SK-N-SH (cell line): ENCODE measurements around the gene APBA2. TPM values are rescaled to one million over a fixed set of nuclear protein-coding genes. Genes with fewer than 3 reads are reported as not detected.
A peak's percentile ranks its signal among the peaks of the same experiment; 100 is the strongest.

Experiments used
- CTCF ChIA-PET: fragments of 300-600, 350-600 bp; formaldehyde crosslinking; extraction: SDS; loops from one replicate; lab custom pipeline; 2021; lab: Yijun Ruan, JAX
- POLR2A ChIA-PET: fragments of 350-600 bp; sonication (Branson Sonifier 250); formaldehyde crosslinking; extraction: SDS; loops from one replicate; lab custom pipeline; 2020; ENCODE audit warnings: antibody characterized with exemption, inconsistent platforms; lab: Yijun Ruan, JAX
- DNase-seq: peaks from one replicate; pipeline ENCODE4 v3.0.0; 2012
- H2AFZ ChIP-seq: fragments of 200-600 bp; sonication (generic); 2 replicates; pipeline ENCODE4 v1.8.1; 2016; ENCODE audit warnings: antibody characterized with exemption, mild to moderate bottlenecking, low read depth
- H3F3A ChIP-seq: fragments of 200-600 bp; sonication (generic); replicated peaks from 2 replicates; pipeline ENCODE3; 2016; ENCODE audit warnings: antibody characterized with exemption, mild to moderate bottlenecking; ENCODE audit not compliant: insufficient read depth
- H3K27ac ChIP-seq, 2 experiments: fragments of 200-500 bp in 1 of 2; fragments of 200-600 bp in 1 of 2; sonication (Bioruptor generic) in 1 of 2; sonication (generic), shearing (Covaris generic) in 1 of 2; 2 replicates each; pipeline versions ENCODE4 v1.5.1 to v1.6.1; 2014 to 2016; ENCODE audit warnings: low read depth in 2 of 2, inconsistent platforms in 1 of 2, low read length in 1 of 2, mild to moderate bottlenecking in 1 of 2, mixed read lengths in 1 of 2
- H3K27me3 ChIP-seq: fragments of 200-600 bp; sonication (generic), shearing (Covaris generic); 2 replicates; pipeline ENCODE4 v1.6.1; 2016; ENCODE audit warnings: mixed run types; ENCODE audit not compliant: insufficient read depth
- H3K36me3 ChIP-seq, 2 experiments: fragments of 200-500 bp in 1 of 2; fragments of 200-600 bp in 1 of 2; sonication (Bioruptor generic) in 1 of 2; sonication (generic) in 1 of 2; replicated peaks in 1 of 2; 2 replicates each; pipeline versions ENCODE3 to v1.5.1; 2014 to 2016; ENCODE audit warnings: low read length in 1 of 2, mild to moderate bottlenecking in 1 of 2; ENCODE audit not compliant: insufficient read depth in 2 of 2, control insufficient read depth in 1 of 2
- H3K4me1 ChIP-seq, 2 experiments: fragments of 200-500 bp in 1 of 2; fragments of 200-600 bp in 1 of 2; sonication (Bioruptor generic) in 1 of 2; sonication (generic), shearing (Covaris generic) in 1 of 2; 2 replicates each; pipeline versions ENCODE4 v1.5.1 to v1.6.1; 2014 to 2016; ENCODE audit warnings: low read depth in 1 of 2, low read length in 1 of 2, mixed run types in 1 of 2; ENCODE audit not compliant: insufficient read depth in 2 of 2, control insufficient read depth in 1 of 2
- H3K4me2 ChIP-seq: fragments of 200-600 bp; sonication (generic), shearing (Covaris generic); 2 replicates; pipeline ENCODE4 v1.6.1; 2017; ENCODE audit warnings: mixed run types
- H3K4me3 ChIP-seq, 2 experiments: fragments of 200-500 bp in 1 of 2; fragments of 200-600 bp in 1 of 2; sonication (Bioruptor generic) in 1 of 2; sonication (generic), shearing (Covaris generic) in 1 of 2; 2 replicates each; pipeline versions ENCODE4 v1.5.1 to v1.8.1; 2014 to 2016; ENCODE audit warnings: low read depth in 2 of 2, inconsistent platforms in 1 of 2, low read length in 1 of 2, mild to moderate bottlenecking in 1 of 2, mixed read lengths in 1 of 2, moderate library complexity in 1 of 2
- H3K79me2 ChIP-seq: fragments of 200-600 bp; sonication (generic); 2 replicates; pipeline ENCODE4 v1.8.1; 2017; ENCODE audit warnings: mild to moderate bottlenecking; ENCODE audit not compliant: insufficient read depth
- H3K9ac ChIP-seq: fragments of 200-600 bp; sonication (generic); 2 replicates; pipeline ENCODE4 v1.6.1; 2017; ENCODE audit warnings: mixed run types
- H3K9me2 ChIP-seq: fragments of 200-600 bp; sonication (generic); 2 replicates; pipeline ENCODE4 v1.6.1; 2017; ENCODE audit warnings: mixed run types
- H3K9me3 ChIP-seq: fragments of 200-600 bp; sonication (generic); 2 replicates; pipeline ENCODE4 v1.6.1; 2017; ENCODE audit warnings: mixed run types, mild to moderate bottlenecking, moderate library complexity
- H4K20me1 ChIP-seq: fragments of 200-600 bp; sonication (generic); 2 replicates; pipeline ENCODE4 v1.6.1; 2017; ENCODE audit warnings: mild to moderate bottlenecking, mixed run types; ENCODE audit not compliant: insufficient read depth
- ELF1 ChIP-seq: IDR thresholded peaks from 2 replicates; pipeline ENCODE4 v1.4.0; 2012
- EP300 ChIP-seq, 2 experiments: IDR thresholded peaks; 2 replicates each; pipeline versions ENCODE4 v1.4.0 to v1.6.1; 2012; ENCODE audit warnings: borderline replicate concordance in 1 of 2, low read depth in 1 of 2, low read length in 1 of 2
- FOXJ3 ChIP-seq: sonication (generic); formaldehyde crosslinking; IDR thresholded peaks from 2 replicates; pipeline ENCODE4 v1.5.1; 2020; ENCODE audit warnings: mild to moderate bottlenecking, missing genetic modification reagents
- FOXM1 ChIP-seq: IDR thresholded peaks from 2 replicates; pipeline ENCODE4 v1.4.0; 2012; ENCODE audit warnings: low read depth, mild to moderate bottlenecking
- JUND ChIP-seq: IDR thresholded peaks from 2 replicates; pipeline ENCODE4 v1.4.0; 2012
- NRF1 ChIP-seq: IDR thresholded peaks from 2 replicates; pipeline ENCODE4 v1.6.1; 2012; ENCODE audit warnings: low read depth, mild to moderate bottlenecking, low read length
- RAD21 ChIP-seq: IDR thresholded peaks from 2 replicates; pipeline ENCODE4 v1.6.1; 2012; ENCODE audit warnings: mild to moderate bottlenecking, low read length
- RCOR1 ChIP-seq: fragments of 150-350 bp; IDR thresholded peaks from 2 replicates; pipeline ENCODE4 v1.6.1; 2017; ENCODE audit warnings: antibody characterized with exemption, low read length
- RXRA ChIP-seq: IDR thresholded peaks from 2 replicates; pipeline ENCODE4 v1.4.0; 2012; ENCODE audit warnings: low read depth, mild to moderate bottlenecking, borderline replicate concordance
- TCF12 ChIP-seq: IDR thresholded peaks from 2 replicates; pipeline ENCODE4 v1.4.0; 2012
- TEAD4 ChIP-seq: IDR thresholded peaks from 2 replicates; pipeline ENCODE4 v1.4.0; 2012; ENCODE audit warnings: mild to moderate bottlenecking, borderline replicate concordance; ENCODE audit not compliant: insufficient read depth
- WGBS: methylation state at CpG from one replicate; pipeline ENCODE4 v1.1.6; 2017; ENCODE audit warnings: low lambda C conversion rate; 5-methylcytosine and 5-hydroxymethylcytosine counted together
- polyA plus RNA-seq, 3 experiments: library from polyadenylated mRNA; depleted of rRNA; stranded (reverse); fragments of >200 nt; gene quantifications; 2 replicates each; pipeline ENCODE4 v1.2.3, GENCODE V29; 2012
- TF ChIP-seq, protein P1 (sequence below): IDR thresholded peaks from 2 replicates; pipeline ENCODE4 v1.6.1; 2012; ENCODE audit warnings: mild to moderate bottlenecking, low read depth, low read length, moderate library complexity
- TF ChIP-seq, protein P2 (sequence below): IDR thresholded peaks from 2 replicates; pipeline ENCODE4 v1.4.0; 2012; ENCODE audit warnings: low read depth, borderline replicate concordance
- TF ChIP-seq, protein P3 (sequence below): IDR thresholded peaks from 2 replicates; pipeline ENCODE4; 2012
- TF ChIP-seq, protein P4 (sequence below): fragments of 200-600 bp; sonication (generic); IDR thresholded peaks from 2 replicates; pipeline ENCODE4 v1.6.1; 2017; ENCODE audit warnings: antibody characterized with exemption, mild to moderate bottlenecking, moderate library complexity
- TF ChIP-seq, protein P5 (sequence below): IDR thresholded peaks from 2 replicates; pipeline ENCODE4 v1.4.0; 2012; ENCODE audit warnings: low read depth
- TF ChIP-seq, protein P6 (sequence below): fragments of 150-350 bp; IDR thresholded peaks from 2 replicates; pipeline ENCODE4 v1.6.1; 2017; ENCODE audit warnings: antibody characterized with exemption, low read length, low read depth, borderline replicate concordance
- TF ChIP-seq, protein P7 (sequence below): fragments of 150-350 bp; IDR thresholded peaks from 2 replicates; pipeline ENCODE4 v1.6.1; 2016; ENCODE audit warnings: mild to moderate bottlenecking, low read depth, low read length

Gene APBA2
- polyA plus RNA-seq, 1 of the 3 experiments (the other 2 are of a cell fraction) = 12.7 TPM

GRCh38 chr15:28953573-28954195, 67.9 kb downstream of the APBA2 start:
- Histone ChIP-seq H4K20me1 (no peaks in the 10 kb centered on the region), H3K79me2 (no peaks in the 10 kb centered on the region), H3K9me3 (no peaks in the 10 kb centered on the region), H3K4me1 (peaks cover 6 to 38% of the 10 kb centered on the region in 2 experiments; a peak in 3 of 4 replicates), H3K9ac (no peak overlapping the region), H3K9me2 (no peaks in the 10 kb centered on the region), H3K27ac (peak overlapping the region in 1 of 2 experiments; percentile 36; a peak in 1 of 4 replicates), H3K4me2 (no peak overlapping the region), H3K27me3 (no peaks in the 10 kb centered on the region), H2AFZ (no peak overlapping the region), H3F3A (no peaks in the 10 kb centered on the region), H3K4me3 (no peak overlapping the region), H3K36me3 (no peaks in the 10 kb centered on the region)
- POLR2A ChIA-PET = interaction anchor here (0.8 to 1.2 kb wide), 2 partner anchors 13 to 68 kb away, joined by 4 read pairs; partner anchors contain the start of gene APBA2
- no peak for DNase-seq
- no peak for TF ChIP-seq RXRA
- TF ChIP-seq TEAD4 = no peak
- TF ChIP-seq FOXJ3 = no peak
- TF ChIP-seq ELF1 = no peak
- TF ChIP-seq NRF1 = no peak
- TF ChIP-seq, protein P1, sequence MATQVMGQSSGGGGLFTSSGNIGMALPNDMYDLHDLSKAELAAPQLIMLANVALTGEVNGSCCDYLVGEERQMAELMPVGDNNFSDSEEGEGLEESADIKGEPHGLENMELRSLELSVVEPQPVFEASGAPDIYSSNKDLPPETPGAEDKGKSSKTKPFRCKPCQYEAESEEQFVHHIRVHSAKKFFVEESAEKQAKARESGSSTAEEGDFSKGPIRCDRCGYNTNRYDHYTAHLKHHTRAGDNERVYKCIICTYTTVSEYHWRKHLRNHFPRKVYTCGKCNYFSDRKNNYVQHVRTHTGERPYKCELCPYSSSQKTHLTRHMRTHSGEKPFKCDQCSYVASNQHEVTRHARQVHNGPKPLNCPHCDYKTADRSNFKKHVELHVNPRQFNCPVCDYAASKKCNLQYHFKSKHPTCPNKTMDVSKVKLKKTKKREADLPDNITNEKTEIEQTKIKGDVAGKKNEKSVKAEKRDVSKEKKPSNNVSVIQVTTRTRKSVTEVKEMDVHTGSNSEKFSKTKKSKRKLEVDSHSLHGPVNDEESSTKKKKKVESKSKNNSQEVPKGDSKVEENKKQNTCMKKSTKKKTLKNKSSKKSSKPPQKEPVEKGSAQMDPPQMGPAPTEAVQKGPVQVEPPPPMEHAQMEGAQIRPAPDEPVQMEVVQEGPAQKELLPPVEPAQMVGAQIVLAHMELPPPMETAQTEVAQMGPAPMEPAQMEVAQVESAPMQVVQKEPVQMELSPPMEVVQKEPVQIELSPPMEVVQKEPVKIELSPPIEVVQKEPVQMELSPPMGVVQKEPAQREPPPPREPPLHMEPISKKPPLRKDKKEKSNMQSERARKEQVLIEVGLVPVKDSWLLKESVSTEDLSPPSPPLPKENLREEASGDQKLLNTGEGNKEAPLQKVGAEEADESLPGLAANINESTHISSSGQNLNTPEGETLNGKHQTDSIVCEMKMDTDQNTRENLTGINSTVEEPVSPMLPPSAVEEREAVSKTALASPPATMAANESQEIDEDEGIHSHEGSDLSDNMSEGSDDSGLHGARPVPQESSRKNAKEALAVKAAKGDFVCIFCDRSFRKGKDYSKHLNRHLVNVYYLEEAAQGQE = no peak
- TF ChIP-seq, protein P2, sequence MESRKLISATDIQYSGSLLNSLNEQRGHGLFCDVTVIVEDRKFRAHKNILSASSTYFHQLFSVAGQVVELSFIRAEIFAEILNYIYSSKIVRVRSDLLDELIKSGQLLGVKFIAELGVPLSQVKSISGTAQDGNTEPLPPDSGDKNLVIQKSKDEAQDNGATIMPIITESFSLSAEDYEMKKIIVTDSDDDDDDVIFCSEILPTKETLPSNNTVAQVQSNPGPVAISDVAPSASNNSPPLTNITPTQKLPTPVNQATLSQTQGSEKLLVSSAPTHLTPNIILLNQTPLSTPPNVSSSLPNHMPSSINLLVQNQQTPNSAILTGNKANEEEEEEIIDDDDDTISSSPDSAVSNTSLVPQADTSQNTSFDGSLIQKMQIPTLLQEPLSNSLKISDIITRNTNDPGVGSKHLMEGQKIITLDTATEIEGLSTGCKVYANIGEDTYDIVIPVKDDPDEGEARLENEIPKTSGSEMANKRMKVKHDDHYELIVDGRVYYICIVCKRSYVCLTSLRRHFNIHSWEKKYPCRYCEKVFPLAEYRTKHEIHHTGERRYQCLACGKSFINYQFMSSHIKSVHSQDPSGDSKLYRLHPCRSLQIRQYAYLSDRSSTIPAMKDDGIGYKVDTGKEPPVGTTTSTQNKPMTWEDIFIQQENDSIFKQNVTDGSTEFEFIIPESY = no peak
- TF ChIP-seq, protein P3, sequence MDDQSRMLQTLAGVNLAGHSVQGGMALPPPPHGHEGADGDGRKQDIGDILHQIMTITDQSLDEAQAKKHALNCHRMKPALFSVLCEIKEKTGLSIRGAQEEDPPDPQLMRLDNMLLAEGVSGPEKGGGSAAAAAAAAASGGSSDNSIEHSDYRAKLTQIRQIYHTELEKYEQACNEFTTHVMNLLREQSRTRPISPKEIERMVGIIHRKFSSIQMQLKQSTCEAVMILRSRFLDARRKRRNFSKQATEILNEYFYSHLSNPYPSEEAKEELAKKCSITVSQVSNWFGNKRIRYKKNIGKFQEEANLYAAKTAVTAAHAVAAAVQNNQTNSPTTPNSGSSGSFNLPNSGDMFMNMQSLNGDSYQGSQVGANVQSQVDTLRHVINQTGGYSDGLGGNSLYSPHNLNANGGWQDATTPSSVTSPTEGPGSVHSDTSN = no peak
- TF ChIP-seq EP300 (IDR thresholded peaks at IDR 0.05; ENCODE audit: borderline replicate concordance in 1 of 2, low read depth in 1 of 2, low read length in 1 of 2) = no peak
- no peak for TF ChIP-seq RAD21
- TF ChIP-seq, protein P4, sequence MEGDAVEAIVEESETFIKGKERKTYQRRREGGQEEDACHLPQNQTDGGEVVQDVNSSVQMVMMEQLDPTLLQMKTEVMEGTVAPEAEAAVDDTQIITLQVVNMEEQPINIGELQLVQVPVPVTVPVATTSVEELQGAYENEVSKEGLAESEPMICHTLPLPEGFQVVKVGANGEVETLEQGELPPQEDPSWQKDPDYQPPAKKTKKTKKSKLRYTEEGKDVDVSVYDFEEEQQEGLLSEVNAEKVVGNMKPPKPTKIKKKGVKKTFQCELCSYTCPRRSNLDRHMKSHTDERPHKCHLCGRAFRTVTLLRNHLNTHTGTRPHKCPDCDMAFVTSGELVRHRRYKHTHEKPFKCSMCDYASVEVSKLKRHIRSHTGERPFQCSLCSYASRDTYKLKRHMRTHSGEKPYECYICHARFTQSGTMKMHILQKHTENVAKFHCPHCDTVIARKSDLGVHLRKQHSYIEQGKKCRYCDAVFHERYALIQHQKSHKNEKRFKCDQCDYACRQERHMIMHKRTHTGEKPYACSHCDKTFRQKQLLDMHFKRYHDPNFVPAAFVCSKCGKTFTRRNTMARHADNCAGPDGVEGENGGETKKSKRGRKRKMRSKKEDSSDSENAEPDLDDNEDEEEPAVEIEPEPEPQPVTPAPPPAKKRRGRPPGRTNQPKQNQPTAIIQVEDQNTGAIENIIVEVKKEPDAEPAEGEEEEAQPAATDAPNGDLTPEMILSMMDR = no peak
- TF ChIP-seq, protein P5, sequence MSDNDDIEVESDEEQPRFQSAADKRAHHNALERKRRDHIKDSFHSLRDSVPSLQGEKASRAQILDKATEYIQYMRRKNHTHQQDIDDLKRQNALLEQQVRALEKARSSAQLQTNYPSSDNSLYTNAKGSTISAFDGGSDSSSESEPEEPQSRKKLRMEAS = no peak
- TF ChIP-seq, protein P6, sequence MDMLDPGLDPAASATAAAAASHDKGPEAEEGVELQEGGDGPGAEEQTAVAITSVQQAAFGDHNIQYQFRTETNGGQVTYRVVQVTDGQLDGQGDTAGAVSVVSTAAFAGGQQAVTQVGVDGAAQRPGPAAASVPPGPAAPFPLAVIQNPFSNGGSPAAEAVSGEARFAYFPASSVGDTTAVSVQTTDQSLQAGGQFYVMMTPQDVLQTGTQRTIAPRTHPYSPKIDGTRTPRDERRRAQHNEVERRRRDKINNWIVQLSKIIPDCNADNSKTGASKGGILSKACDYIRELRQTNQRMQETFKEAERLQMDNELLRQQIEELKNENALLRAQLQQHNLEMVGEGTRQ = no peak
- no peak for TF ChIP-seq FOXM1
- no peak for TF ChIP-seq RCOR1
- no peak for TF ChIP-seq JUND
- no peak for TF ChIP-seq TCF12
- TF ChIP-seq, protein P7, sequence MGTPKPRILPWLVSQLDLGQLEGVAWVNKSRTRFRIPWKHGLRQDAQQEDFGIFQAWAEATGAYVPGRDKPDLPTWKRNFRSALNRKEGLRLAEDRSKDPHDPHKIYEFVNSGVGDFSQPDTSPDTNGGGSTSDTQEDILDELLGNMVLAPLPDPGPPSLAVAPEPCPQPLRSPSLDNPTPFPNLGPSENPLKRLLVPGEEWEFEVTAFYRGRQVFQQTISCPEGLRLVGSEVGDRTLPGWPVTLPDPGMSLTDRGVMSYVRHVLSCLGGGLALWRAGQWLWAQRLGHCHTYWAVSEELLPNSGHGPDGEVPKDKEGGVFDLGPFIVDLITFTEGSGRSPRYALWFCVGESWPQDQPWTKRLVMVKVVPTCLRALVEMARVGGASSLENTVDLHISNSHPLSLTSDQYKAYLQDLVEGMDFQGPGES = no peak
- 86% methylated on average over 15 of the region's 15 CpGs for whole genome bisulfite sequencing
- CTCF ChIA-PET = interaction anchor here (0.7 to 2.1 kb wide), 6 partner anchors 9 to 137 kb away, joined by 3 to 7 read pairs (median 3); partner anchors contain the start of gene APBA2
